Fibroblast of peridontal ligament (primary cell): ENCODE results near the gene TTC39B.

Experiments
- DNase-seq: peaks from one replicate; pipeline ENCODE4 v3.0.0-alpha.2; 2010; ENCODE audit errors: extremely low read depth

TTC39B gene

DNA sequence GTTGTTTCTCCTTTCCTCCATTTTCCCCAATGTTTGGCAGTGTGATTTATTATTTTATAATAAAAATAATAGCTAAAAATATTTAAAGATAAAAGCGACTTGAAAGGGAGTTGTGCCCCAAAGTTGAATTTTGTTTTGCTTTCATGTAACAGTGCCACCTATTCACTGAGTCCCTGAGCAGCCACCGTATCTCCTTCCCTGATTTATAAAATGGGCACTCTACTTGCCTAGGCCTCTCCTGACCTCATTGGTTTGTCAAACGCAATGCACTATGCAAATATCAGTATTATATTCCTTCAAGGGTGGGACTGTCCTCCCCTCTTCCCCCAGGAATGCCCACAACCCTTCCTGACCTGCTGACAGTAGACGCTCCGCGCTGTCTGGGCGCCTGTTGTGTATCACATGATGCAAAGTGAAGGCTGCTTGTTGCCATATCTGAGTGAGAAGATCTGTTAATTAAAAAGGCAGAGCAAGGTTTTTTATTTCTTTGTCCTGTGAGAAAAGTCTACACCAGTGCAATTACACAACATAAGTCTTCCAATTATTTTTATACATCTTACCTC, 81.4 kb downstream of the TTC39B start:
- no peak for DNase-seq

DNA sequence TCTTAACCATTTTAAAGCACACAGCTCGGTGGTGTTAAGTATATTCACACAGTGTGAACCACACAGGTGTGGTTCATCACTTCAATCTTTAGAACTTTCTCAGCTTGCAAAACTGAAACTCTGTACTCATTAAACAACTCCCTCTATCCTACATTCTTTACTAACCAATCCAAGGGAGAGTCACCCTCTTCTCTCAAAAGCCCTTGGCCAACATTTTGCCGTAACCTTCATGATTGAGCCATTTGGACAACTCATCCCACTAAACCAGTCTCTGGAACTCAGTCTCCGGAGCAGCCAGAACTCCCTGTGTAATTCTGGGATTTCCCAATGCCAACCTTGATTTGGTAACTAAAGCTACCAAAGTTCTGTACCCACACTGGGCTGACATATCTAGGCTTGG, 84.7 kb downstream of the TTC39B start:
- DNase-seq = peak; percentile 60

GRCh38 chr9:15221746-15222145, 85.3 kb downstream of the TTC39B start:
- peak; percentile 75 for DNase-seq

- DNase-seq = peak; percentile 57
Measured at GRCh38 chr9:15220658-15221318, 86.2 kb downstream of the TTC39B start.

GRCh38 chr9:15219546-15219945, 87.5 kb downstream of the TTC39B start:
- DNase-seq = no peak

DNA sequence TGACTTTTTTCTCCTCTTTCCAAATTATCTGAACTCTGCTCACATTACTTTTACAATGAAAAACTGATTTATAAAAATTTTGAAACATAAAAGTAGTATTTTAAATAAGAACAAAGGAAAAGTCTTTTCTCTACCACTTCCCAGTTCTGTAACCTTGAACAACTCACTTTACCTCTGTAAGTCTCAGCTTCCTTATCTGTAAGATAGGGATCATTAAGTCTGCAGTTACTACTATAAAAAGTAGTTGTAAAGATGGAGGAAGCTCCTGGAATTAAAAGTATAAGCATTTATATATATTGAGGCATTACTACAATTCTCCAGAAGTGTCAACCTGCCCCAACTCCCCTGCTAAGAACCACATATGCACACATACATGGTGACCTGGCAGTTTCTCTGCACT, 88.0 kb downstream of the TTC39B start:
- DNase-seq = no peak

- no peak for DNase-seq
Measured at GRCh38 chr9:15213249-15213648, 93.8 kb downstream of the TTC39B start.

DNA sequence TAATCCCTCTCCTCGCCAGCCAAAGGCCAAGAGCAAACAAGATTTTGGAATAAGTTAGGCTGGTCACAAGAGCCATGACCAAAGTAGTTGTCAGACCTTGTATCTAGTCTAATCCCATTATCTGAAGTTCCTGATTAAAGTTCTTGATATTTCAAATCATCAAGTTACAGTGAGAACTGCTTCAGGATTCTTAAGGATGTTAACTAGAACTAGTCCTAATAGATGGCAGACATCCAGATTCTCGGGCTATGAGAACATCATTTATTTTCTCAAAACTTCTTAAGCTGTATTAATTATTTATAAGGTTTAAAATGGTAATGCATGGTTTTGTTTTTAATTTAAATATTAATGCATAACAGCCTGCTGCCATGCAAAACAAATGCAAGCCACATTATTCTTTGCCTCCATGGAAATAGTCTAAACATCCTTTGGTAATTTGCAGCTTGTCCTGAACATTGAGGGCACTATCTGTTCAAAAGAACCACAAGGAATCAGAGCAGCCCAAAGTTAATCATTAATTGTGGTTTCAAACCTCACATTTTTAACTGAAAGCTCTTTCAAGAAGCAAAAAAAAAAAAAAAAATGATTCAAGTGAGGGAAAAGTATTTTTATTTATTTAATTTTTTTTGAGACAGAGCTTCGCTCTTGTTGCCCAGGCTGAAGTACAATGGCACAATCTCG, 95.1 kb downstream of the TTC39B start:
- DNase-seq = peak; percentile 33

DNA sequence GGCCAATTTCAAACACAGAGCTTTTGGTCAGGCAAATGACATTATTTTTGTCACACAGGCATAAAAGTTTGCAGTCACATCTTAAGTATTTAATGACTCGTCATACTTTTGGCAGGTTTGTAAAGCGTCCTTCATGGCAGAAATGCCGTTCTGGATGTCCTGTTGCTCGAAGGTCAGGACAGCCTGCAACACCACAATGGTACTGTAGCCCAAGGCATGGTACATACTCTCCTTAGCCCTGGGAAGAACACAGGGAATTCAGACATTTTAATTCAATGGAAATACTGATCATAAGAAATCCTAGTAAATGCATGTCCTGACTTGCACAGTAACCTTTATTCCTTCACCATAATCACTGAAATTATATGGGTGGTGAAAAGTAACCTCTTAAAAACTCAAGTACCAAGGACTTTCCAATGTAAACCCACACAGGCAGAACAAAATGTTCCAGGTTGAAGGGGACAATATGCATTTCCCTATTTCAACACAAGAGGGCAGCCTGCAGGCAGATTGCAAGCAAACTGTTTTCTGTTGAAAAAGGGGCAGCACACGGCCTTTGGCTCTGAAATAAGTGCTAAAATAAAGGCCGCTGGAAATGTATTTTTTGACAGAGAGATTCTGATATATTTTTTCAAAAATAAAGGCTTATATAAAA, 95.7 kb downstream of the TTC39B start:
- DNase-seq = peak; percentile 88

DNA sequence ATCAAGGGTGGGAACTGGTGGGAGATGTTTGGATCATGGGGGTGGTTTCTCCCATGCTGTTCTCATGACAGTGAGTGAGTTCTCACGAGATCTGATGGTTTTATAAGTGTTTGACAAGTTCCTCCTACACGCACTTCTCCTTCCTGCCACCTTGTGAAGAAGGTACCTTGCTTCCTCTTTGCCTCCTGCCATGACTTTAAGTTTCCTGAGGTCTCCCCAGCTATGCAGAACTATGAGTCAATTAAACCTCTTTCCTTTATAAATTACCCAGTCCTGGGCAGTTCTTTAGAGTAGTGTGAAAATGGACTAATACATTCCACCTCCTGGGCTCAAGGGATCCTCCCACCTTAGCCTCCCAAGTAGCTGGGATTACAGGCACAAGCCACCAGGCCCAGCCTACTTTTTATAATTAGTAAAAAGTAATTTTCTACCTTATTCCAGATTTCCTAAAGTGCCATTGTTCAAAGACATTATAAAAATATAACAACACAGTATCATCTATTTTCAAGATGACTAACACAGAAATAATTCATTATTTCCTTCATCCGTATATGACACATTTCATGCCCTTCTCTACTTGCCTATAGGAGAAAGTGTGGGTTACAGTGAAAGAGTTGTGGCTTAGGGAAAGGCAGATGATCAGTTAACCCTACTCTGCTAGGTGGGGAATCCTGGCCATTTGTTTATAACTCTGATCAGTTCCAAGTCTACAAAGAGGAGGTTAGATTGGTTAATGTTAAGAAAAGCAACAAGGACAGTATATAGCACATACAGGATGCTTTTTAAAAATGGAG, 99.9 kb downstream of the TTC39B start:
- DNase-seq = no peak

- peak; percentile 25 for DNase-seq
Measured at GRCh38 chr9:15205632-15206420, 101.2 kb downstream of the TTC39B start.

- DNase-seq = no peak
Measured at GRCh38 chr9:15203581-15203980, 103.4 kb downstream of the TTC39B start.

- DNase-seq = no peak
Measured at GRCh38 chr9:15200111-15200510, 106.9 kb downstream of the TTC39B start.

GRCh38 chr9:15192856-15193255, 114.2 kb downstream of the TTC39B start:
- DNase-seq = no peak

DNA sequence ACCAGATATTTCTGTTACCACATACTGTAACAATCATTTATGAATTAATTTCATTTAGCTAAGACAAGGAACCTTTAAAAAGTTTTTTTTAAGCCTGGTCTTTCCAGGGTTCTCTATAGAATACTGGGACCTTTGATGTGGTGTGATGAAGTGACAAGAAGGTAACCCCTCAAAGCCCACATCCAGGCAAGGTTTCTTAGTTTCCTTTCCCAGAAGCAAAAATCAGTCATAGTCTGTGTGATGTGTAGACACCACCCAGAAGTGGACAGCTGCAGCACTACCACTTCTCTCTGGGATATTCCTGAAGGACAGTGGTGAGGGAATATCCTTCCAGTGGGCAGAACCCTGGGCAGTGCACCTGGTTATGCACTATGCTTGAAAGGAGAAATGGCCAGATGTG, 115.6 kb downstream of the TTC39B start:
- DNase-seq = no peak

DNA sequence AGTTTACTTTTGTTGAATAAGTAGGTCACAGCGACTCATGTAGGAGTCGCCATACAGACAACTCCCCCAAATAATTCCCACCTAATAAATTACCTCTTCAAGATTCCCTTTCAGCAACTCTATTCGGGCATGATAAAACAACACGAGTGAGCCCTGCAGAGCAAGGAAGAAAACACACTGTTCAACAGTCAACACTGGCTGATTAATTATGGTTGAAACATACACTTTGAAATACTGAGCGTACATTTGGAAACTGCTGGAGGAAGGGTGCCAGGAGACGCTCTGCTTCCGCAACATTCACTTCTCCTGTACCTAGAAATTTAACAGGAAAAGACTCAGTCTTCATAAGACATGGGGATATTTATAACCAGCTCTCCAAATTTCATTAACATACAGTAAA, 117.5 kb downstream of the TTC39B start:
- no peak for DNase-seq

DNA sequence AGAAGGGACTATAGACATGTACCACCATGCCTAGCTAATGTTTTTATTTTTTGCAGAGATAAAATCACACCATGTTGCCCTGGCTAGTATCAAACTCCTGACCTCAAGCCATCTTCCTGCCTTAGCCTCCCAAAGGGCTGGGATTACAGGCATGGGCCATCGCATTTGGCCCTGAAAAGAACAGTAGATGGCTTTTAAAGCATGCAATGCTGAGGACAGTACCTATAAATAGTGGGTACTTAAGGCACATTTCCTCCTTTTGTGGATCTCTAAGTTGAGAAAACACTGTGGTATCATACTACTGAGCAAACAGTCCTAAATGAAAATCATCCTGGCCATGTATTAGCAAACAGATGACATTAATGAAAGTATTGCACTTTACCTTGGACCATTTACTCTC, 119.4 kb downstream of the TTC39B start:
- DNase-seq = no peak

- peak; percentile 68 for DNase-seq
Measured at GRCh38 chr9:15182730-15183129, 124.3 kb downstream of the TTC39B start.

- DNase-seq = peak; percentile 54
Measured at GRCh38 chr9:15182101-15182551, 124.9 kb downstream of the TTC39B start.

DNA sequence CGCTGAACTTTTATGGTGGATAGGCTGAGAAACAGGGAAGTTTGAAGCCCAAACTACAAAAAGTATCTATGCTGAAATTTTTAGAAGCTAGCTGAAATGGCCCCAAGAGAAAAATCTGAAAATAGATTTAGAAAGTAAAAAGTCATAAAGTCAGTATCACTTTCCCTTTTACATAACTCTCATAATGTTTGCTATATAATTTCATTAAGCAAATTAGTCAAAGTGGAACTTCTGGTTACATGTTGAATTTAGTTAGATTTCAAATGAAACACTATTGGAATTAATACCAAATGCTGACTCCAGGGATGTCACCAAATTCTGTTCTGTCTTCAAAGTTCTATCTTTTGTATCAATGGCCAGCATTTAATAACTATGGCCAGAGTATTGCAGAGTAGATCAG, 126.9 kb downstream of the TTC39B start:
- no peak for DNase-seq

DNA sequence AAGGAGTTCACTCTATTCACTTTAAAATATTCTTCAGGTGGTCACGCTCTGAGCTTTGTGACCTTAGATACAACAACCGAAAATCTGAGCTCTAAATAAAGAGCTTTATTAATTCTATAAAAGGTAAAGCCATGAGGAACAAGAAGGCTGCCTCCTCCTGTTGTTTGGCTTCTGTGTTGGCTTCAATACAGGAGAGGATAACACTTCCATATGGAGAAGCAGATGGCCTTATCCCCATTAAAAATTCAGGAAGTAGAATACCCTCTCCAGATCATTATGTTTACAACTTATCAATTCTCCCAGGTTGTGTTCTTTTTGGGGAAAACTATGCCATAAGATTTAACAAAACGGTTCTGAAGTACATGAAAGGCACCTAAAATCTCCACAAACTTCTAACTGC, 128.4 kb downstream of the TTC39B start:
- DNase-seq = no peak
